Measurements from ENCODE around the gene SLC25A42. TPM values are rescaled to one million over a fixed set of nuclear protein-coding genes. Genes with fewer than 3 reads are reported as not detected.

SLC25A42 gene
- total and polyA plus RNA-seq, 2 of the 4 experiments (the other 2 are of a cell fraction) = 2.0 to 9.9 TPM

- ChIA-PET CTCF (no interaction called here), POLR2A (ENCODE audit: unreplicated experiment) (no interaction called here)
- no peak overlapping the region for H2AK5ac ChIP-seq (ENCODE audit: low read depth, low read length)
- in situ Hi-C loops (cut with MboI; ENCODE audit: low sequenced_read_pairs) = no loop called here
- H3K4ac ChIP-seq (ENCODE audit: low read depth, low read length) = no peak overlapping the region
- no peak overlapping the region for H4K8ac ChIP-seq (ENCODE audit: low read depth in 2 of 2, low read length in 2 of 2)
- H3K36me3 ChIP-seq (ENCODE audit: control insufficient read depth, insufficient read depth, low read length) = peaks cover 13% of the 10 kb centered on the region
- no peak overlapping the region for H3K14ac ChIP-seq (replicated peaks; ENCODE audit: low read depth, low read length)
- no peak overlapping the region for H2BK15ac ChIP-seq (ENCODE audit: low read depth, low read length)
- no peak overlapping the region for H2AK9ac ChIP-seq (replicated peaks; ENCODE audit: low read depth, low read length, poor library complexity)
- H3K4me2 ChIP-seq (ENCODE audit: low read depth, low read length) = no peak overlapping the region
- H4K5ac ChIP-seq (ENCODE audit: low read depth, low read length) = no peak overlapping the region
- no TSS peak for BruUV-seq (replicated peaks)
- no peak overlapping the region for H3K56ac ChIP-seq (ENCODE audit: extremely low read depth, insufficient read depth, low read length)
- 67% methylated on average over 1 of the region's 13 CpGs; no CpG with 5 or more reads in 1 of the 2 experiments for WGBS, 2 experiments (ENCODE audit: extremely low coverage in 2 of 2, insufficient read length in 1 of 2)
- H2BK120ac ChIP-seq (ENCODE audit: low read depth, low read length) = no peak overlapping the region
- H3K18ac ChIP-seq (ENCODE audit: low read depth, low read length) = no peak overlapping the region
- no peak overlapping the region for H2BK5ac ChIP-seq (ENCODE audit: low read depth, low read length, poor library complexity, severe bottlenecking)
- dilution Hi-C loops (cut with HindIII; ENCODE audit: low sequenced_read_pairs, unreplicated experiment) = no loop called here
- DNase-seq (no peak), ATAC-seq (ENCODE audit: low read depth) (no peak)
- intact Hi-C loops (cut with micrococcal nuclease) = no loop called here
- no peaks in the 10 kb centered on the region for H3K79me1 ChIP-seq (ENCODE audit: low read depth in 1 of 2, low read length in 2 of 2)
- no peaks in the 10 kb centered on the region for H3K27me3 ChIP-seq (ENCODE audit: control insufficient read depth, insufficient read depth, low read length)
- no peak overlapping the region for H3K9ac ChIP-seq (ENCODE audit: low read depth, low read length)
- no peak overlapping the region for H3K27ac ChIP-seq (ENCODE audit: insufficient read depth, low read length)
- H3K4me1 ChIP-seq (ENCODE audit: control insufficient read depth, insufficient read depth, low read length) = no peaks in the 10 kb centered on the region
- no peak for TF ChIP-seq SMC3 (IDR thresholded peaks at IDR 0.05; ENCODE audit: low read depth, low read length)
- H3K4me3 ChIP-seq (ENCODE audit: insufficient read depth, low read depth, low read length) = no peak overlapping the region
- H2AFZ ChIP-seq (replicated peaks; ENCODE audit: low read length, poor library complexity) = no peak overlapping the region
- no peak overlapping the region for H2BK20ac ChIP-seq (ENCODE audit: low read depth, low read length)
- no peak overlapping the region for H4K91ac ChIP-seq (ENCODE audit: insufficient read depth, low read depth, low read length)
- no peaks in the 10 kb centered on the region for H3K9me1 ChIP-seq (ENCODE audit: insufficient read depth, low read length)
- H3K23ac ChIP-seq (ENCODE audit: low read depth, low read length) = no peak overlapping the region
- H3K9me3 ChIP-seq (ENCODE audit: control insufficient read depth, insufficient read depth, low read length) = peaks cover 6% of the 10 kb centered on the region; the same call in 1 of the 2 replicates
- no peaks in the 10 kb centered on the region for H4K20me1 ChIP-seq (ENCODE audit: insufficient read depth, low read length)
Observed at GRCh38 chr19:19152668-19153384, 89.0 kb downstream of the SLC25A42 start.
